Gastroesophageal sphincter (tissue), 4 donors: Measurements from ENCODE around the gene BCDIN3D. TPM values are rescaled to one million over a fixed set of nuclear protein-coding genes. Genes with fewer than 3 reads are reported as not detected.

Experiments
- ATAC-seq: fragments of 150-250 bp; one replicate; pipeline ENCODE4 v1.9.1; 2016; ENCODE audit warnings: mild to moderate bottlenecking, moderate library complexity
- H3K27ac ChIP-seq, 4 donors: fragments of 200-600 bp; sonication (generic) in 3 of 4; 1 replicate in 3 of 4; 2 replicates in 1 of 4; pipeline ENCODE4 v1.5.1; 2016 to 2019
- H3K27me3 ChIP-seq: fragments of 200-600 bp; sonication (generic); one replicate; pipeline ENCODE4 v1.5.1; 2019
- H3K36me3 ChIP-seq, 2 donors: fragments of 200-600 bp; sonication (generic); one replicate each; pipeline ENCODE4 v1.5.1; 2019; ENCODE audit warnings: control low read depth in 1 of 2
- H3K4me1 ChIP-seq, 3 donors: fragments of 200-600 bp; sonication (generic); 1 replicate in 2 of 3; 2 replicates in 1 of 3; pipeline ENCODE4 v1.5.1; 2016 to 2019; ENCODE audit warnings: control low read depth in 2 of 3
- H3K4me3 ChIP-seq, 2 donors: fragments of 200-600 bp; sonication (generic); one replicate each; pipeline ENCODE4 v1.5.1; 2019; ENCODE audit warnings: mild to moderate bottlenecking in 1 of 2, moderate library complexity in 1 of 2
- H3K9me3 ChIP-seq, 3 donors: fragments of 200-600 bp; sonication (generic); one replicate each; pipeline ENCODE4 v1.5.1; 2017 to 2019; ENCODE audit warnings: control low read depth in 2 of 3
- EP300 ChIP-seq: sonication (generic); formaldehyde crosslinking; IDR thresholded peaks from one replicate; pipeline ENCODE4 v1.6.1; 2017; ENCODE audit warnings: antibody characterized with exemption, mild to moderate bottlenecking
- POLR2A ChIP-seq, 2 donors: fragments of 450-650 bp; IDR thresholded peaks; one replicate each; pipeline ENCODE4 v1.6.1; 2017; ENCODE audit warnings: antibody characterized with exemption in 2 of 2, mild to moderate bottlenecking in 2 of 2, moderate library complexity in 1 of 2
- POLR2AphosphoS5 ChIP-seq: sonication (generic); formaldehyde crosslinking; IDR thresholded peaks from one replicate; pipeline ENCODE4 v1.6.1; 2017; ENCODE audit warnings: antibody characterized with exemption
- WGBS, 2 donors: methylation state at CpG; one replicate each; pipeline ENCODE4 v1.1.5; 2018; ENCODE audit warnings: low coverage in 1 of 2; 5-methylcytosine and 5-hydroxymethylcytosine counted together
- total RNA-seq, 4 donors: library from RNA; depleted of rRNA; stranded (reverse); fragments of >200 nt; gene quantifications; one replicate each; pipeline ENCODE4 v1.1.0, GENCODE V29; 2016
- TF ChIP-seq, protein P1 (sequence below), 4 experiments: fragments of 200-600 bp in 2 of 4; fragments of 450-650 bp in 2 of 4; sonication (generic) in 1 of 4; IDR thresholded peaks; one replicate each; pipeline ENCODE4 v1.5.1; 2017 to 2019; ENCODE audit warnings: antibody characterized with exemption in 4 of 4, mild to moderate bottlenecking in 2 of 4, moderate library complexity in 2 of 4

BCDIN3D gene
- total RNA-seq, 4 donors from 2014 or later = 2.6 to 4.7 (median 3.4) TPM

DNA sequence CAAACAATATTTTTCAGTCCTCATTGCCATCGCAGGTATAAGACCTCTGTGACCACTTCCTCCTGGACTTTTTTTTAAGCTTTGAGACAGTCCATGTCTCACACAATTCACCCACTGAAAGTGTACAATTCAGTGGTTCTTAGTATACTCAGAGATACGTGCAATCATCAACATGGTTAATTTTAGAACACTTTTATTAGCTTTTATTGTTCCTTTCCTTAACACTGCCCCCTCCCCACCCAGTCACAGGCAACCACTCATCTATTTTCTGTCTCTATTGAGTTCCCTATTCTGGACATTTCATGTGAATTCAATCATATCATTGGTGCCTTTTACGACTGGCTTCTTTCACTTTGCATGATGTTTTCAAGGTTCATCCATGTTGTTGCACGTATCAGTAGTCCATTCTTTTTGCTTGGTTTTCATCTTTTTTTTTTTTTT, 30.9 kb downstream of the BCDIN3D start:
- no peak overlapping the region for H3K4me3 ChIP-seq
- no peak for TF ChIP-seq POLR2AphosphoS5
- TF ChIP-seq EP300 = no peak
- TF ChIP-seq POLR2A (IDR thresholded peaks at IDR 0.05) = no peak
- TF ChIP-seq, protein P1, sequence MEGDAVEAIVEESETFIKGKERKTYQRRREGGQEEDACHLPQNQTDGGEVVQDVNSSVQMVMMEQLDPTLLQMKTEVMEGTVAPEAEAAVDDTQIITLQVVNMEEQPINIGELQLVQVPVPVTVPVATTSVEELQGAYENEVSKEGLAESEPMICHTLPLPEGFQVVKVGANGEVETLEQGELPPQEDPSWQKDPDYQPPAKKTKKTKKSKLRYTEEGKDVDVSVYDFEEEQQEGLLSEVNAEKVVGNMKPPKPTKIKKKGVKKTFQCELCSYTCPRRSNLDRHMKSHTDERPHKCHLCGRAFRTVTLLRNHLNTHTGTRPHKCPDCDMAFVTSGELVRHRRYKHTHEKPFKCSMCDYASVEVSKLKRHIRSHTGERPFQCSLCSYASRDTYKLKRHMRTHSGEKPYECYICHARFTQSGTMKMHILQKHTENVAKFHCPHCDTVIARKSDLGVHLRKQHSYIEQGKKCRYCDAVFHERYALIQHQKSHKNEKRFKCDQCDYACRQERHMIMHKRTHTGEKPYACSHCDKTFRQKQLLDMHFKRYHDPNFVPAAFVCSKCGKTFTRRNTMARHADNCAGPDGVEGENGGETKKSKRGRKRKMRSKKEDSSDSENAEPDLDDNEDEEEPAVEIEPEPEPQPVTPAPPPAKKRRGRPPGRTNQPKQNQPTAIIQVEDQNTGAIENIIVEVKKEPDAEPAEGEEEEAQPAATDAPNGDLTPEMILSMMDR (IDR thresholded peaks at IDR 0.05) = no peak
- WGBS, 2 donors = 76 to 77% methylated on average over 4 of the region's 4 CpGs
- peaks cover 0 to 21% of the 10 kb centered on the region in 2 donors for H3K36me3 ChIP-seq
- no peak overlapping the region for H3K27ac ChIP-seq
- no peaks in the 10 kb centered on the region for H3K9me3 ChIP-seq
- ATAC-seq = no peak
- no peaks in the 10 kb centered on the region for H3K27me3 ChIP-seq
- H3K4me1 ChIP-seq = peaks cover 0 to 40% (median 12%) of the 10 kb centered on the region in 3 donors

DNA sequence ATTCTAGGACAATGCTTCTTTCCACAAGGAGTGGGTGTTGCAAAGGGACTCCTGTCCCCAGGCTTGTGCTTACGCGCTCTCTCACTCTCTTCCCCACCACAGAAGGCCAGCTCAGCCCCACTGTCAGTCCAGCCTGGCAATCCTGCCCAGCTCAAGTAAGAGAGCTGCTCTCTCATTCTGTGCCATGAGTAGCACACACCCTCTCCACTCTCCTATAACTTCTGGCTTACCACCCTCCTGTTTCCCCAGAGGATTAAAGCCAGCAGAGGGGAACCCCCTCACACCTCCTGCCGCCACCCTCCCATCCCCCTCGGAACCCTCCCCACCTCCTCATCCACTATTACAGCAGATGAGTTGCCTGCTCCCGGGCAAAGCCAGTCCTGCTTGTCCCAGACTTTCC, 31.8 kb downstream of the BCDIN3D start:
- WGBS, 2 donors = 76 to 91% methylated on average over 3 to 4 of the region's 5 CpGs
- H3K4me3 ChIP-seq = no peak overlapping the region
- H3K9me3 ChIP-seq = no peaks in the 10 kb centered on the region
- peak overlapping the region in 3 of 4 donors; percentile 1 to 39 (median 11) for H3K27ac ChIP-seq
- peaks cover 0 to 14% of the 10 kb centered on the region in 2 donors for H3K36me3 ChIP-seq
- peaks cover 0 to 41% (median 12%) of the 10 kb centered on the region in 3 donors for H3K4me1 ChIP-seq
- TF ChIP-seq, protein P1 (IDR thresholded peaks at IDR 0.05) = no peak
- TF ChIP-seq EP300 = no peak
- TF ChIP-seq POLR2AphosphoS5 = no peak
- no peak for TF ChIP-seq POLR2A (IDR thresholded peaks at IDR 0.05)
- no peaks in the 10 kb centered on the region for H3K27me3 ChIP-seq
- no peak for ATAC-seq

DNA sequence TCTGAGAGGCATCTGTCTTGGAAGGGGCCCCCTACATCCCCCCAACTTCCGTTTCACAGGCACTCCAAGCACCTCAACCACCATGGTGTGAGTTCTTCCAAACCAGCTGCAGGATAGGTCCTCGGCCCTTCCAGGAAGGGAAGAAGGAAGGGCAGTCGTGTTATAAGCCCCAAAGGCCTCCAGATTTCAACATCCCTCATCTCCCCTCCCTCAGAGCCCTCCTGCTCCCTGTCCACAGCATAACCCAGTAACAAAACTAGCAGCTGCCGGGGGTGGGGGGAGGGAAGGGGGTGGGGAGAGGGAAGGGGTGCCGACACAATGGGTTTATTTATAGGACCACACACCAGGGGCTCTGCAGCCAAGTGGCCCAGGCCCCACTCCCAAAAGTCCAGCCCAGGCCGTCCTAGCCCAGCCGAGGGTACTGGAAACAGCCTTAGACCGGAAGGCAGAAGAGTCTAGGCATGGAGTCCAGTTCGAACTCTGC, 33.0 kb downstream of the BCDIN3D start:
- peak overlapping the region in 3 of 4 donors; percentile 81 to 89 (median 86) for H3K27ac ChIP-seq
- peaks cover 0 to 41% (median 12%) of the 10 kb centered on the region in 3 donors for H3K4me1 ChIP-seq
- no peak for TF ChIP-seq EP300
- TF ChIP-seq, protein P1 (IDR thresholded peaks at IDR 0.05) = no peak
- no peak for TF ChIP-seq POLR2A (IDR thresholded peaks at IDR 0.05)
- TF ChIP-seq POLR2AphosphoS5 = no peak
- no peak overlapping the region for H3K4me3 ChIP-seq
- peaks cover 0 to 18% of the 10 kb centered on the region in 2 donors for H3K36me3 ChIP-seq
- WGBS, 2 donors = 49% methylated on average over 8 of the region's 9 CpGs; no CpG with 5 or more reads in 1 of the 2 donors
- H3K9me3 ChIP-seq = no peaks in the 10 kb centered on the region
- peak; percentile 45 for ATAC-seq
- no peaks in the 10 kb centered on the region for H3K27me3 ChIP-seq

DNA sequence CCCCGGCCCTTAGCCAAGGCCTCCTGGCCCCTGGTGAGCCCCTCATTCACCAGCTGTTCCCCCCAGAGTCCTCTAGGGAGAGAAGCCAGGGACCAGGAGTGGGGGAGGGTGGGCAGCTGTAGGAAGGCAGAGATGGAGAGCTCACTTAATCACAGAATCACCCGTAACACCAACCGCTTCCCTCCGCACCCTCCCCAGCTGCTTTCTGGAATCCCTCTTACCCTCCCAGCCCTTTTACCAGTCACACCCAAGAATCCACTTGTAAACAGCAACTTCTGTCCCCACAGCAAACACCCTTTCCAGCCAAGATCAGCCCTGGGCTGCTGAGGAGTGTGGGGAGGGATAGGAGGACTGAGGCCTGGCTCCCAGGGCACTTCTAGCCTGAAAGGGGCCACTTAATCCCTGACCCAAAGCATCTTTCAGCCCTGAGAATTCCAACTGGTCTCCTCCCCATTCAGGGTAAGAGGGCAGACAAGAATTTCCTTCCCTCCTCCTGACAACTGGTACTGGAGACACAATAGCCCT, 33.5 kb downstream of the BCDIN3D start:
- Histone ChIP-seq H3K36me3 (peaks cover 0 to 23% of the 10 kb centered on the region in 2 donors), H3K4me3 (peak overlapping the region in 1 of 2 donors; percentile 30), H3K27me3 (no peaks in the 10 kb centered on the region), H3K4me1 (peaks cover 0 to 41% (median 12%) of the 10 kb centered on the region in 3 donors), H3K9me3 (no peaks in the 10 kb centered on the region), H3K27ac (peak overlapping the region in 3 of 4 donors; percentile 81 to 89 (median 86))
- ATAC-seq = peak; percentile 65
- TF ChIP-seq, protein P1 (IDR thresholded peaks at IDR 0.05) = no peak
- no peak for TF ChIP-seq EP300
- TF ChIP-seq POLR2AphosphoS5 = no peak
- no peak for TF ChIP-seq POLR2A (IDR thresholded peaks at IDR 0.05)
- 57 to 58% methylated on average over 1 to 3 of the region's 4 CpGs for WGBS, 2 donors
